DOHH2 (cell line): ENCODE data around the gene LILRB4.

Source experiments
- H3F3A ChIP-seq: fragments of 200-600 bp; sonication (generic), shearing (Covaris generic); 2 replicates; pipeline ENCODE4 v1.6.0; 2016; ENCODE audit warnings: antibody characterized with exemption, mild to moderate bottlenecking; ENCODE audit not compliant: control insufficient read depth, insufficient read depth
- H3K27ac ChIP-seq: fragments of 200-600 bp; sonication (generic); 2 replicates; pipeline ENCODE4 v1.5.1; 2014; ENCODE audit warnings: low read depth, mild to moderate bottlenecking, low read length, moderate library complexity
- H3K27me3 ChIP-seq: fragments of 200-600 bp; sonication (generic); 2 replicates; pipeline ENCODE4 v1.6.1; 2014; ENCODE audit warnings: mild to moderate bottlenecking, low read length, mixed read lengths; ENCODE audit not compliant: control insufficient read depth
- H3K36me3 ChIP-seq: fragments of 200-600 bp; sonication (generic); 2 replicates; pipeline ENCODE4 v1.6.1; 2014; ENCODE audit warnings: mild to moderate bottlenecking, low read length, moderate library complexity, mixed read lengths; ENCODE audit not compliant: control insufficient read depth
- H3K4me1 ChIP-seq: fragments of 200-600 bp; sonication (generic); 2 replicates; pipeline ENCODE4 v1.6.1; 2014; ENCODE audit warnings: mild to moderate bottlenecking, low read length, mixed read lengths; ENCODE audit not compliant: control insufficient read depth
- H3K4me2 ChIP-seq: fragments of 200-600 bp; sonication (generic); 2 replicates; pipeline ENCODE4 v1.6.0; 2014; ENCODE audit warnings: mild to moderate bottlenecking, low read length, moderate library complexity
- H3K4me3 ChIP-seq: fragments of 200-600 bp; sonication (generic); 2 replicates; pipeline ENCODE4 v1.5.1; 2014; ENCODE audit warnings: mild to moderate bottlenecking, low read length, mixed read lengths
- H3K79me2 ChIP-seq: fragments of 200-600 bp; sonication (generic); 2 replicates; pipeline ENCODE4 v1.6.1; 2014; ENCODE audit warnings: mild to moderate bottlenecking, low read length, mixed read lengths; ENCODE audit not compliant: control insufficient read depth
- H3K9me2 ChIP-seq: fragments of 200-600 bp; sonication (generic); replicated peaks from 2 replicates; pipeline ENCODE4 v1.6.1; 2014; ENCODE audit warnings: mild to moderate bottlenecking, low read length, mixed read lengths; ENCODE audit not compliant: control insufficient read depth
- H3K9me3 ChIP-seq: fragments of 200-600 bp; sonication (generic); 2 replicates; pipeline ENCODE4 v1.6.1; 2014; ENCODE audit warnings: antibody characterized with exemption, low read length, mixed read lengths; ENCODE audit not compliant: control insufficient read depth, insufficient read depth
- H4K20me1 ChIP-seq: fragments of 200-600 bp; sonication (generic); 2 replicates; pipeline ENCODE4 v1.6.0; 2014; ENCODE audit warnings: low read depth, mild to moderate bottlenecking, antibody characterized with exemption, low read length, moderate library complexity; ENCODE audit not compliant: control insufficient read depth, insufficient read depth
- EZH2phosphoT487 ChIP-seq: fragments of 200-600 bp; sonication (generic); IDR thresholded peaks from 2 replicates; pipeline ENCODE4 v1.6.1; 2017; ENCODE audit warnings: borderline replicate concordance, mild to moderate bottlenecking, antibody characterized with exemption, low read length, moderate library complexity, mixed read lengths
- TF ChIP-seq, protein P1 (sequence below): fragments of 200-600 bp; sonication (generic); IDR thresholded peaks from one replicate; pipeline ENCODE4 v1.5.1; 2014; ENCODE audit warnings: antibody characterized with exemption, mild to moderate bottlenecking, low read depth, low read length; ENCODE audit not compliant: poor library complexity, severe bottlenecking

The LILRB4 gene

DNA sequence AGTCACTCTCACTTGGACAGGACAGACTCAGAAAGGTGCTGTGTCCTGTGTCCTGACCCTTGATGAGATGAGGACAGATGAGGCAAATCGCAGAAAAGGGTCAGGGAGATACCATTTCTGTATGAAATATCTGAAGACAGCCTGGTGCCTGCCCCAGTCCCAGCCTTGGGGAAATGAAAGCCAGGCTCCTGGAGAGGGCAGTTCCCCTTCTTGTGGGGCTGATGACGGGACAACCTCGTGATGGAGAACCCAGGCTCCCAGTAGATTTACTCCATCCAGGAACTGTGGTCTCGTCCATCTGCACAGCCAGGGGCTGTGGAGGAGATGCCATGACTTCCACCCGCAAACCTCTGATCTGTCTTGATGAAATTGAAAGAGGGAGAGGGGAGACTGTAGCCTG, 18.7 kb upstream of the LILRB4 start:
- Histone ChIP-seq H3K9me3 (no peaks in the 10 kb centered on the region), H3K27ac (no peak overlapping the region), H3F3A (no peaks in the 10 kb centered on the region), H3K9me2 (no peaks in the 10 kb centered on the region), H4K20me1 (no peaks in the 10 kb centered on the region), H3K4me1 (peaks cover 10% of the 10 kb centered on the region), H3K79me2 (no peaks in the 10 kb centered on the region), H3K27me3 (no peaks in the 10 kb centered on the region), H3K36me3 (no peaks in the 10 kb centered on the region), H3K4me3 (no peak overlapping the region), H3K4me2 (no peak overlapping the region)
- TF ChIP-seq EZH2phosphoT487 = no peak
- TF ChIP-seq, protein P1, sequence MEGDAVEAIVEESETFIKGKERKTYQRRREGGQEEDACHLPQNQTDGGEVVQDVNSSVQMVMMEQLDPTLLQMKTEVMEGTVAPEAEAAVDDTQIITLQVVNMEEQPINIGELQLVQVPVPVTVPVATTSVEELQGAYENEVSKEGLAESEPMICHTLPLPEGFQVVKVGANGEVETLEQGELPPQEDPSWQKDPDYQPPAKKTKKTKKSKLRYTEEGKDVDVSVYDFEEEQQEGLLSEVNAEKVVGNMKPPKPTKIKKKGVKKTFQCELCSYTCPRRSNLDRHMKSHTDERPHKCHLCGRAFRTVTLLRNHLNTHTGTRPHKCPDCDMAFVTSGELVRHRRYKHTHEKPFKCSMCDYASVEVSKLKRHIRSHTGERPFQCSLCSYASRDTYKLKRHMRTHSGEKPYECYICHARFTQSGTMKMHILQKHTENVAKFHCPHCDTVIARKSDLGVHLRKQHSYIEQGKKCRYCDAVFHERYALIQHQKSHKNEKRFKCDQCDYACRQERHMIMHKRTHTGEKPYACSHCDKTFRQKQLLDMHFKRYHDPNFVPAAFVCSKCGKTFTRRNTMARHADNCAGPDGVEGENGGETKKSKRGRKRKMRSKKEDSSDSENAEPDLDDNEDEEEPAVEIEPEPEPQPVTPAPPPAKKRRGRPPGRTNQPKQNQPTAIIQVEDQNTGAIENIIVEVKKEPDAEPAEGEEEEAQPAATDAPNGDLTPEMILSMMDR = no peak

DNA sequence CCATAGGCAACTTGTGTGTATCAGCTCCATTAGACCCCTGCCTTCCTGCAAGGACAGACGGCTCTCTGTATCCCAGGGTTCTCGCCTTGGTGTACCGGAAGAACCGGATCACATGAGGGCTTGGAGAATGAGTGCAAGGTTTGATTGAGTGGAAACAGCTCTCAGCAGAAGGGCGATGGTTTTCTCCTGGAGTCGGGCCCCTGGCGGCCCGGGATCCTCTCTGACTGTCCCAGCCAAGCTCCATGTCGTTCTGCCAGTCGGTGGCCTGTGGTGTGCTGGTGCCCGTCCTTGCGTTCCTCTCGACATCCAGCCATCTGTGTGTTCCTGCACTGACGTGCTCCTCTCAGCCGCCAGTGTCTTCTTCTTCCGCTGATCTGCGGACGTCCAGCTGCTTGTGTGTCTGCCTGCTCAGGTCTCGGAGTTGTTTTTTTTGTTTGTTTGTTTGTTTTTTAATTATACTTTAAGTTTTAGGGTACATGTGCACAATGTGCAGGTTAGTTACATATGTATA, 16.4 kb upstream of the LILRB4 start:
- H3K36me3 ChIP-seq = no peaks in the 10 kb centered on the region
- H4K20me1 ChIP-seq = no peaks in the 10 kb centered on the region
- peaks cover 2% of the 10 kb centered on the region; the same call in 1 of the 2 replicates for H3K27me3 ChIP-seq
- H3K27ac ChIP-seq = no peak overlapping the region
- no peak for TF ChIP-seq EZH2phosphoT487
- TF ChIP-seq, protein P1 = no peak
- peaks cover 10% of the 10 kb centered on the region for H3K4me1 ChIP-seq
- no peaks in the 10 kb centered on the region for H3K79me2 ChIP-seq
- H3K4me3 ChIP-seq = no peak overlapping the region
- H3F3A ChIP-seq = no peaks in the 10 kb centered on the region
- no peak overlapping the region for H3K4me2 ChIP-seq
- no peaks in the 10 kb centered on the region for H3K9me2 ChIP-seq
- H3K9me3 ChIP-seq = no peaks in the 10 kb centered on the region

DNA sequence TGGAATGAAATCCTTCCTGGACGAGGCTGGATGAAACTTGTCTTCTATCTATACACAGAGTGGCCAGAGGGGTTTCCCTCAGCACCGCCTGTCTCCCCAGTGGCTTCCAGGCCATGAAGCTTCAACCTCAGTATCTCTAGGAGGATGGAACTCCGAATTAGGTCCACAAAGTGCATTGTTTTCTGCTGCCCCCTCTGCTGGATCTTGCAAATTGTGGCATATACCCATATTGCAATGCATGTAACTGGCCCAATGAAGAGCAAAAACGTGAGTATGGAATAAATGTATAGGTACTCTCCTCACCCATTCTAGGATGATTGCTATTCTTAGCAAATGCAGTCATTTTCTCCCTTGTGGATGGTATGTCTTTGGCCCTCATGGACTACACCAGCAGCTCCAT, 14.7 kb upstream of the LILRB4 start:
- H3K9me2 ChIP-seq = no peaks in the 10 kb centered on the region
- H3K4me3 ChIP-seq = no peak overlapping the region
- no peaks in the 10 kb centered on the region for H3K36me3 ChIP-seq
- peaks cover 8% of the 10 kb centered on the region for H3K4me1 ChIP-seq
- H3K27me3 ChIP-seq = peaks cover 5% of the 10 kb centered on the region; the same call in 1 of the 2 replicates
- no peaks in the 10 kb centered on the region for H3K79me2 ChIP-seq
- no peaks in the 10 kb centered on the region for H3K9me3 ChIP-seq
- H4K20me1 ChIP-seq = peaks cover 4% of the 10 kb centered on the region; the same call in 1 of the 2 replicates
- H3F3A ChIP-seq = no peaks in the 10 kb centered on the region
- TF ChIP-seq, protein P1 = peak; percentile 42
- no peak for TF ChIP-seq EZH2phosphoT487
- no peak overlapping the region for H3K4me2 ChIP-seq
- no peak overlapping the region for H3K27ac ChIP-seq
